ENCODE results near the gene LRRC19.

DNA sequence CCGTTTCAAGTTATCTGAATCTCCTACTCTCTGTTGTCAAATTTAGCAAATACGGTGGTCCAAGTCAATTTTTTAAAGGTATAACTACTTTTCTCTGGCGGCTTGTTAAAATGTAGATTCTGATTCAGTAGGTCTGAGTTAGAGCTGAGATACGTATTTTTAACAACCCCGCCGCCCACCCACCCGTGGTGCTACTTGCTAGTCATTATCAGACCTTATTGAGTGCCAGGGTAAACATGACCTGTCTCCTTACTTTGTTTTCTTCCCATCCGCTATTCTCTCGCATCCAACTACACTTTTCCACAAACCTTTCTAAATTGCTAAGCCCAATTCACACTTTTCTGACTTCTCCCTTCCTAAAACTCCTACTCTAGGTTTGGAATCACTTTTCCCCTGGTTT lies 57.7 kb downstream of the LRRC19 start:
- TF ChIP-seq, protein P1, sequence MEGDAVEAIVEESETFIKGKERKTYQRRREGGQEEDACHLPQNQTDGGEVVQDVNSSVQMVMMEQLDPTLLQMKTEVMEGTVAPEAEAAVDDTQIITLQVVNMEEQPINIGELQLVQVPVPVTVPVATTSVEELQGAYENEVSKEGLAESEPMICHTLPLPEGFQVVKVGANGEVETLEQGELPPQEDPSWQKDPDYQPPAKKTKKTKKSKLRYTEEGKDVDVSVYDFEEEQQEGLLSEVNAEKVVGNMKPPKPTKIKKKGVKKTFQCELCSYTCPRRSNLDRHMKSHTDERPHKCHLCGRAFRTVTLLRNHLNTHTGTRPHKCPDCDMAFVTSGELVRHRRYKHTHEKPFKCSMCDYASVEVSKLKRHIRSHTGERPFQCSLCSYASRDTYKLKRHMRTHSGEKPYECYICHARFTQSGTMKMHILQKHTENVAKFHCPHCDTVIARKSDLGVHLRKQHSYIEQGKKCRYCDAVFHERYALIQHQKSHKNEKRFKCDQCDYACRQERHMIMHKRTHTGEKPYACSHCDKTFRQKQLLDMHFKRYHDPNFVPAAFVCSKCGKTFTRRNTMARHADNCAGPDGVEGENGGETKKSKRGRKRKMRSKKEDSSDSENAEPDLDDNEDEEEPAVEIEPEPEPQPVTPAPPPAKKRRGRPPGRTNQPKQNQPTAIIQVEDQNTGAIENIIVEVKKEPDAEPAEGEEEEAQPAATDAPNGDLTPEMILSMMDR (IDR thresholded peaks at IDR 0.05), result no peak
- no peak for TF ChIP-seq POLR2A (IDR thresholded peaks at IDR 0.05)
